PC-9 (cell line): ENCODE measurements around the gene TACC3.

ENCODE experiments used
- CTCF ChIP-seq: fragments of 200-600 bp; sonication (generic); conservative IDR thresholded peaks from 2 replicates; pipeline ENCODE4 v1.6.1; 2017; ENCODE audit warnings: mixed run types, antibody characterized with exemption, mild to moderate bottlenecking, moderate library complexity
- EZH2 ChIP-seq: fragments of 200-600 bp; sonication (generic); IDR thresholded peaks from 2 replicates; pipeline ENCODE4 v1.8.0; 2017; ENCODE audit warnings: antibody characterized with exemption, low read depth

GRCh38 chr4:1732911-1733310, 11.6 kb downstream of the TACC3 start:
- TF ChIP-seq CTCF (no peak), EZH2 (no peak)
